Endothelial cell of umbilical vein (primary cell): ENCODE measurements around the gene PPFIBP2. TPM values are rescaled to one million over a fixed set of nuclear protein-coding genes. Genes with fewer than 3 reads are reported as not detected.

Experiments
- BruUV-seq: library from RNA; stranded (reverse); fragments of 400-500 nt; replicated peaks from 2 replicates; lab custom pipeline; 2021; lab: Mats Ljungman, UMichigan
- CTCF ChIA-PET: fragments of 300-600, 350-600 bp; sonication (Branson Sonifier 250); formaldehyde crosslinking; loops from one replicate; lab custom pipeline; 2021; ENCODE audit warnings: antibody characterized with exemption, inconsistent platforms; lab: Charles Lee
- POLR2A ChIA-PET: fragments of 300-600, 350-600 bp; sonication (Branson Sonifier 250); formaldehyde crosslinking; loops from one replicate; lab custom pipeline; 2021; ENCODE audit warnings: antibody characterized with exemption, inconsistent platforms; lab: Charles Lee
- DNase-seq: peaks from one replicate; pipeline ENCODE4 v3.0.0-alpha.2; 2011; ENCODE audit warnings: low read depth, low spot score
- FAIRE-seq: peaks from 2 replicates; lab custom pipeline; 2011; peaks lifted over from hg19 to GRCh38; lab: Jason Lieb, UNC
- H2AFZ ChIP-seq: 2 replicates; pipeline ENCODE4 v1.6.0; 2012; ENCODE audit warnings: low read depth, low read length, control low read depth, inconsistent platforms
- H3K27ac ChIP-seq: 2 replicates; pipeline ENCODE4 v1.5.1; 2011; ENCODE audit warnings: low read depth, mild to moderate bottlenecking, control low read depth, low read length, moderate library complexity; ENCODE audit not compliant: insufficient read depth
- H3K27me3 ChIP-seq, 2 experiments: 2 replicates each; pipeline versions ENCODE4 v1.6.0 to v1.6.1; 2011; ENCODE audit warnings: low read length in 2 of 2, mixed read lengths in 1 of 2; ENCODE audit not compliant: control insufficient read depth in 2 of 2, insufficient read depth in 2 of 2
- H3K36me3 ChIP-seq, 2 experiments: 2 replicates in 1 of 2; 3 replicates in 1 of 2; pipeline ENCODE4 v1.5.1; 2011; ENCODE audit warnings: low read length in 2 of 2, mild to moderate bottlenecking in 1 of 2, moderate library complexity in 1 of 2; ENCODE audit not compliant: control insufficient read depth in 2 of 2, insufficient read depth in 2 of 2; ENCODE audit errors: extremely low read depth in 1 of 2
- H3K4me1 ChIP-seq: 3 replicates; pipeline ENCODE4 v1.5.1; 2011; ENCODE audit warnings: mild to moderate bottlenecking, low read length; ENCODE audit not compliant: control insufficient read depth, insufficient read depth; ENCODE audit errors: extremely low read depth
- H3K4me2 ChIP-seq: 2 replicates; pipeline ENCODE4 v1.6.1; 2011; ENCODE audit warnings: low read length, control low read depth, mixed read lengths; ENCODE audit not compliant: insufficient read depth
- H3K4me3 ChIP-seq, 3 experiments: fragments of 200-600 bp in 1 of 3; sonication (generic), shearing (Covaris generic) in 1 of 3; replicated peaks in 1 of 3; 2 replicates each; pipeline ENCODE4 v1.5.1; 2011 to 2016; ENCODE audit warnings: control low read depth in 3 of 3, low read length in 3 of 3, mild to moderate bottlenecking in 2 of 3, inconsistent platforms in 1 of 3, low read depth in 1 of 3, moderate library complexity in 1 of 3; ENCODE audit not compliant: insufficient read depth in 1 of 3
- H3K79me2 ChIP-seq: 2 replicates; pipeline ENCODE4 v1.6.0; 2012; ENCODE audit warnings: low read length, inconsistent platforms; ENCODE audit not compliant: control insufficient read depth, insufficient read depth
- H3K9ac ChIP-seq: replicated peaks from 2 replicates; pipeline ENCODE3; 2011; ENCODE audit warnings: low read length, control low read depth; ENCODE audit not compliant: insufficient read depth; ENCODE audit errors: extremely low read depth
- H3K9me1 ChIP-seq: replicated peaks from 3 replicates; pipeline ENCODE4 v1.6.0; 2011; ENCODE audit warnings: mild to moderate bottlenecking, low read length; ENCODE audit not compliant: control insufficient read depth, insufficient read depth; ENCODE audit errors: extremely low read depth
- H3K9me3 ChIP-seq: replicated peaks from 2 replicates; pipeline ENCODE4 v1.5.1; 2012; ENCODE audit warnings: low read length, inconsistent platforms; ENCODE audit not compliant: control insufficient read depth, insufficient read depth
- H4K20me1 ChIP-seq: replicated peaks from 2 replicates; pipeline ENCODE3; 2011; ENCODE audit warnings: mild to moderate bottlenecking, low read length; ENCODE audit not compliant: control insufficient read depth, insufficient read depth; ENCODE audit errors: extremely low read depth
- CTCF ChIP-seq, 2 donors: IDR thresholded peaks; 1 replicate in 1 of 2; 2 replicates in 1 of 2; pipeline ENCODE4 v1.5.1; 2011; ENCODE audit warnings: low read length in 2 of 2, mild to moderate bottlenecking in 2 of 2, moderate library complexity in 2 of 2, control low read depth in 1 of 2, inconsistent platforms in 1 of 2, low read depth in 1 of 2; ENCODE audit not compliant: insufficient read depth in 1 of 2; ENCODE audit errors: extremely low read depth in 1 of 2
- EZH2 ChIP-seq: IDR thresholded peaks from 2 replicates; pipeline ENCODE4 v1.6.1; 2012; ENCODE audit warnings: borderline replicate concordance, low read depth, mild to moderate bottlenecking, moderate library complexity, low read length, inconsistent platforms; ENCODE audit not compliant: severe bottlenecking
- FOS ChIP-seq: IDR thresholded peaks from 2 replicates; pipeline ENCODE4 v1.6.1; 2011; ENCODE audit warnings: mild to moderate bottlenecking, low read length, moderate library complexity, borderline replicate concordance; ENCODE audit not compliant: insufficient read depth
- GATA2 ChIP-seq: IDR thresholded peaks from 2 replicates; pipeline ENCODE4 v1.7.0; 2011; ENCODE audit warnings: low read depth, mild to moderate bottlenecking, moderate library complexity, mixed read lengths, low read length; ENCODE audit not compliant: insufficient read length, insufficient read depth
- JUN ChIP-seq: IDR thresholded peaks from 2 replicates; pipeline ENCODE4 v1.6.1; 2011; ENCODE audit warnings: borderline replicate concordance, low read depth; ENCODE audit not compliant: insufficient read length, insufficient read depth
- MAX ChIP-seq: IDR thresholded peaks from 2 replicates; pipeline ENCODE4 v1.6.1; 2011; ENCODE audit not compliant: insufficient read depth, insufficient read length
- MYC ChIP-seq: IDR thresholded peaks from one replicate; pipeline ENCODE4 v1.6.1; 2011; ENCODE audit warnings: mild to moderate bottlenecking, low read depth, low read length
- POLR2A ChIP-seq: IDR thresholded peaks from 2 replicates; pipeline ENCODE4 v1.6.1; 2012; ENCODE audit warnings: low read depth, mild to moderate bottlenecking, control low read depth, low read length
- POLR2AphosphoS5 ChIP-seq: IDR thresholded peaks from 2 replicates; pipeline ENCODE4 v1.6.1; 2012; ENCODE audit warnings: low read depth, mild to moderate bottlenecking, control low read depth, low read length, moderate library complexity; ENCODE audit not compliant: insufficient read depth
- dilution Hi-C: fragments of 300-500 bp; cut with MboI; formaldehyde crosslinking; loops from one replicate; pipeline ENCODE4 v1.15.0; 2019; ENCODE audit warnings: low sequenced_read_pairs; ENCODE audit not compliant: extremely low pct_ligation_motif_present
- intact Hi-C: fragments of 100-400 bp; cut with micrococcal nuclease; formaldehyde crosslinking; loops from one replicate; pipeline ENCODE4 v1.10.0; 2022
- polyA plus RNA-seq, 4 experiments: library from polyadenylated mRNA; depleted of rRNA in 3 of 4; stranded (reverse) in 3 of 4; unstranded in 1 of 4; fragments of >200 nt; gene quantifications; 2 replicates each; pipeline versions ENCODE4 v1.2.1 to v1.2.3, GENCODE V29; 2011 to 2012; ENCODE audit warnings: missing spikeins in 1 of 4
- total RNA-seq: library from RNA; stranded (reverse); gene quantifications from 2 replicates; pipeline ENCODE4 v1.2.3, GENCODE V29; 2021

Gene PPFIBP2
- total and polyA plus RNA-seq, 2 donors (not counting 3 experiments of a cell fraction or from before 2014, with no cell fraction given): 1.3 to 4.0 TPM

- CTCF ChIA-PET: interaction anchor here (0.7 to 1.9 kb wide), 3 partner anchors 18 to 27 kb away, joined by 3 to 10 read pairs (median 3); no protein-coding TSS in a partner anchor
- TF ChIP-seq POLR2A (no peak), GATA2 (peak; percentile 9)
Measured at GRCh38 chr11:7599209-7599608, 85.4 kb downstream of the PPFIBP2 start.

GRCh38 chr11:7600205-7600775, 86.5 kb downstream of the PPFIBP2 start:
- H4K20me1 ChIP-seq: no peaks in the 10 kb centered on the region
- FAIRE-seq: peak; percentile 99
- no peak overlapping the region for H3K4me3 ChIP-seq
- H3K9ac ChIP-seq: no peak overlapping the region
- H3K9me3 ChIP-seq: no peaks in the 10 kb centered on the region
- dilution Hi-C loops: no loop called here
- peak overlapping the region; percentile 7 for H2AFZ ChIP-seq
- H3K4me2 ChIP-seq: no peak overlapping the region
- DNase-seq: peak; percentile 92
- no peaks in the 10 kb centered on the region for H3K79me2 ChIP-seq
- no peaks in the 10 kb centered on the region for H3K36me3 ChIP-seq
- intact Hi-C loops: loop anchor here (1.0 to 10.0 kb wide), 3 partner anchors 22 to 1275 kb away; partner anchors contain the start of gene CAVIN3
- no peaks in the 10 kb centered on the region for H3K9me1 ChIP-seq
- peak overlapping the region; percentile 52 for H3K27ac ChIP-seq
- ChIA-PET CTCF (interaction anchor here (1.0 to 1.9 kb wide), 6 partner anchors 21 to 87 kb away, joined by 3 to 10 read pairs (median 4); partner anchors contain the start of gene PPFIBP2), POLR2A (interaction anchor here (0.9 kb wide), 1 partner anchor 30 kb away, joined by 3 read pairs; no protein-coding TSS in a partner anchor)
- BruUV-seq: no TSS peak
- peaks cover 36% of the 10 kb centered on the region for H3K4me1 ChIP-seq
- TF ChIP-seq JUN (peak; percentile 72), GATA2 (peak; percentile 94), CTCF (IDR thresholded peaks at IDR 0.05; ENCODE audit: extremely low read depth in 1 of 2, insufficient read depth in 1 of 2, low read depth in 1 of 2, low read length in 2 of 2) (no peak), MYC (no peak), EZH2 (no peak), POLR2A (peak; percentile 79), MAX (no peak), POLR2AphosphoS5 (peak; percentile 80), FOS (peak; percentile 86)
- H3K27me3 ChIP-seq: no peaks in the 10 kb centered on the region

More at GRCh38 chr11:7599209-7599608, 85.4 kb downstream of the PPFIBP2 start:
- H3K79me2 ChIP-seq: no peaks in the 10 kb centered on the region
- POLR2A ChIA-PET: no interaction called here
- H2AFZ ChIP-seq: no peak overlapping the region
- no peaks in the 10 kb centered on the region for H3K27me3 ChIP-seq
- no peaks in the 10 kb centered on the region for H3K9me1 ChIP-seq
- no peaks in the 10 kb centered on the region for H3K9me3 ChIP-seq
- FAIRE-seq (peak; percentile 92), DNase-seq (peak; percentile 64)
- no peak overlapping the region for H3K27ac ChIP-seq
- no peak overlapping the region for H3K4me3 ChIP-seq
- no TSS peak for BruUV-seq
- dilution Hi-C loops: no loop called here
- peaks cover 27% of the 10 kb centered on the region for H3K4me1 ChIP-seq
- intact Hi-C loops: no loop called here
- no peaks in the 10 kb centered on the region for H4K20me1 ChIP-seq
- no peaks in the 10 kb centered on the region for H3K36me3 ChIP-seq
- no peak overlapping the region for H3K9ac ChIP-seq
- H3K4me2 ChIP-seq: peak overlapping the region; percentile 1
